HepG2 (cell line): ENCODE data around the gene P4HB. TPM values are rescaled to one million over a fixed set of nuclear protein-coding genes. Genes with fewer than 3 reads are reported as not detected.

Experiments
- ELF4 ChIP-seq: sonication (generic); formaldehyde crosslinking; IDR thresholded peaks from 2 replicates; pipeline ENCODE4 v1.5.0; 2020; ENCODE audit warnings: missing genetic modification reagents, mild to moderate bottlenecking, moderate library complexity, borderline replicate concordance
- FLYWCH1 ChIP-seq: sonication (generic); formaldehyde crosslinking; IDR thresholded peaks from 2 replicates; pipeline ENCODE4 v1.8.1; 2023; ENCODE audit warnings: mild to moderate bottlenecking, missing genetic modification reagents
- HES4 ChIP-seq: sonication (generic); formaldehyde crosslinking; IDR thresholded peaks from 2 replicates; pipeline ENCODE4 v1.9.0; 2021; ENCODE audit warnings: mild to moderate bottlenecking, missing genetic modification reagents, borderline replicate concordance
- HINFP ChIP-seq: sonication (generic); formaldehyde crosslinking; IDR thresholded peaks from 2 replicates; pipeline ENCODE4 v1.4.0; 2020; ENCODE audit warnings: low read depth, mild to moderate bottlenecking, missing genetic modification reagents
- HNRNPLL ChIP-seq: fragments of 200-400 bp; formaldehyde crosslinking; IDR thresholded peaks from 2 replicates; pipeline ENCODE4 v1.6.1; 2017; ENCODE audit warnings: mild to moderate bottlenecking, low read depth, low read length; ENCODE audit not compliant: poor library complexity, severe bottlenecking
- KAT7 ChIP-seq: IDR thresholded peaks from 2 replicates; pipeline ENCODE4 v1.6.1; 2018; ENCODE audit warnings: borderline replicate concordance, missing compliant biosample characterization
- KDM2A ChIP-seq: sonication (generic); formaldehyde crosslinking; IDR thresholded peaks from 2 replicates; pipeline ENCODE4 v1.4.0; 2020; ENCODE audit warnings: low read depth, missing genetic modification reagents, borderline replicate concordance
- MEIS1 ChIP-seq: sonication (generic); formaldehyde crosslinking; IDR thresholded peaks from 2 replicates; pipeline ENCODE4 v1.9.0; 2021; ENCODE audit warnings: mild to moderate bottlenecking, missing genetic modification reagents, moderate library complexity, borderline replicate concordance
- MEIS2 ChIP-seq: sonication (generic); formaldehyde crosslinking; IDR thresholded peaks from 2 replicates; pipeline ENCODE4 v1.9.0; 2021; ENCODE audit warnings: mild to moderate bottlenecking, missing genetic modification reagents
- MXD1 ChIP-seq: sonication (generic); formaldehyde crosslinking; IDR thresholded peaks from 2 replicates; pipeline ENCODE4 v1.4.0; 2020; ENCODE audit warnings: mild to moderate bottlenecking, missing genetic modification reagents
- PAWR ChIP-seq: sonication (generic); formaldehyde crosslinking; IDR thresholded peaks from 2 replicates; pipeline ENCODE4 v1.4.0; 2020; ENCODE audit warnings: missing genetic modification reagents, mild to moderate bottlenecking, borderline replicate concordance
- POLR2A ChIP-seq, 2 experiments: IDR thresholded peaks; 2 replicates each; pipeline ENCODE4 v1.6.1; 2011; ENCODE audit warnings: low read depth in 2 of 2, low read length in 2 of 2, mild to moderate bottlenecking in 1 of 2, moderate library complexity in 1 of 2; ENCODE audit not compliant: insufficient read depth in 1 of 2
- SOX5 ChIP-seq: IDR thresholded peaks from 2 replicates; pipeline ENCODE4 v1.6.1; 2016; ENCODE audit warnings: borderline replicate concordance
- ZBTB44 ChIP-seq: sonication (generic); formaldehyde crosslinking; IDR thresholded peaks from 2 replicates; pipeline ENCODE4 v1.4.0; 2020; ENCODE audit warnings: missing genetic modification reagents
- ZHX1 ChIP-seq: sonication (generic); formaldehyde crosslinking; IDR thresholded peaks from 2 replicates; pipeline ENCODE4 v1.8.1; 2022; ENCODE audit warnings: low read depth, mild to moderate bottlenecking, missing genetic modification reagents
- ZNF296 ChIP-seq: sonication (generic); formaldehyde crosslinking; conservative IDR thresholded peaks from 2 replicates; pipeline ENCODE4 v1.5.0; 2020; ENCODE audit warnings: mild to moderate bottlenecking, missing genetic modification reagents
- ZNF335 ChIP-seq: sonication (generic); formaldehyde crosslinking; IDR thresholded peaks from 2 replicates; pipeline ENCODE4 v1.4.0; 2020; ENCODE audit warnings: missing genetic modification reagents
- ZNF556 ChIP-seq: sonication (generic); formaldehyde crosslinking; IDR thresholded peaks from 2 replicates; pipeline ENCODE4 v1.4.0; 2020; ENCODE audit warnings: mild to moderate bottlenecking, missing genetic modification reagents, borderline replicate concordance
- ZNF660 ChIP-seq: sonication (generic); formaldehyde crosslinking; IDR thresholded peaks from 2 replicates; pipeline ENCODE4 v1.5.1; 2020; ENCODE audit warnings: mild to moderate bottlenecking, low read depth, missing genetic modification reagents, borderline replicate concordance
- ZNF7 ChIP-seq: IDR thresholded peaks from 2 replicates; pipeline ENCODE4 v1.6.1; 2016; ENCODE audit warnings: missing biosample characterization, missing genetic modification reagents
- ZNF709 ChIP-seq: sonication (generic); formaldehyde crosslinking; IDR thresholded peaks from 2 replicates; pipeline ENCODE4 v1.5.0; 2020; ENCODE audit warnings: mild to moderate bottlenecking, missing genetic modification reagents
- ZNF749 ChIP-seq: sonication (generic); formaldehyde crosslinking; IDR thresholded peaks from 2 replicates; pipeline ENCODE4 v1.8.0; 2022; ENCODE audit warnings: mild to moderate bottlenecking, missing genetic modification reagents, moderate library complexity, borderline replicate concordance
- ZNF775 ChIP-seq: sonication (generic); formaldehyde crosslinking; IDR thresholded peaks from 2 replicates; pipeline ENCODE4 v1.4.0; 2020; ENCODE audit warnings: missing genetic modification reagents, mild to moderate bottlenecking, moderate library complexity, borderline replicate concordance
- polyA plus RNA-seq, 8 experiments: library from polyadenylated mRNA; depleted of rRNA in 3 of 8; stranded (reverse) in 7 of 8; unstranded in 1 of 8; fragments of >200 nt; fragmentation: Illumina TruSeq in 4 of 8; extraction: Trizol in 4 of 8; gene quantifications; 2 replicates each; pipeline versions ENCODE4 v1.2.1 to v1.2.3, GENCODE V29; 2011 to 2016; ENCODE audit warnings: low read depth in 4 of 8, missing spikeins in 1 of 8, mixed read lengths in 1 of 8; ENCODE audit not compliant: insufficient read depth in 1 of 8
- total RNA-seq, 5 experiments: library from RNA; depleted of rRNA; stranded (reverse); fragments of >200 nt; fragmentation: Illumina TruSeq; extraction: Trizol; gene quantifications; 2 replicates each; pipeline ENCODE4 v1.2.3, GENCODE V29; 2016; ENCODE audit warnings: low read depth in 1 of 5

P4HB gene
- total and polyA plus RNA-seq, 2 of the 13 experiments (the other 11 are each of a cell fraction or from before 2014, with no cell fraction given) = 185 to 782 TPM

- no peak for TF ChIP-seq SOX5 (CRISPR knock-in tag)
- TF ChIP-seq FLYWCH1 (CRISPR knock-in tag) = 0 out of 2 replicates have a peak, but pooled peaks have one; percentile 39
- TF ChIP-seq KDM2A (CRISPR knock-in tag) = peak; percentile 41; the same call in 1 of the 2 replicates
- peak; percentile 14; the same call in 1 of the 2 replicates for TF ChIP-seq HINFP (CRISPR knock-in tag)
- no peak for TF ChIP-seq ZNF660 (CRISPR knock-in tag)
- peak in 1 of 2 experiments; percentile 71; a peak in 2 of 4 replicates for TF ChIP-seq POLR2A (IDR thresholded peaks at IDR 0.05; ENCODE audit: insufficient read depth in 1 of 2, low read depth in 2 of 2, low read length in 2 of 2)
- 0 out of 2 replicates have a peak, but pooled peaks have one; percentile 11 for TF ChIP-seq ZBTB44 (CRISPR knock-in tag)
- TF ChIP-seq ZHX1 (CRISPR knock-in tag) = no peak
- TF ChIP-seq MEIS1 (CRISPR knock-in tag) = no peak; the same call in 1 of the 2 replicates
- TF ChIP-seq ZNF7 (CRISPR knock-in tag) = no peak
- peak; percentile 20; the same call in 1 of the 2 replicates for TF ChIP-seq MEIS2 (CRISPR knock-in tag)
- no peak for TF ChIP-seq ZNF296 (CRISPR knock-in tag)
- TF ChIP-seq MXD1 (CRISPR knock-in tag) = peak; percentile 29; the same call in 1 of the 2 replicates
- TF ChIP-seq KAT7 (CRISPR knock-in tag) = no peak
- TF ChIP-seq ZNF749 (CRISPR knock-in tag) = peak; percentile 87
- peak; percentile 62 for TF ChIP-seq HNRNPLL
- peak; percentile 1; the same call in 1 of the 2 replicates for TF ChIP-seq ZNF709 (CRISPR knock-in tag)
- TF ChIP-seq HES4 (CRISPR knock-in tag) = no peak
- TF ChIP-seq ZNF775 = no peak
- no peak; the same call in 1 of the 2 replicates for TF ChIP-seq PAWR (CRISPR knock-in tag)
- TF ChIP-seq ZNF556 (CRISPR knock-in tag) = 0 out of 2 replicates have a peak, but pooled peaks have one; percentile 19
- no peak for TF ChIP-seq ELF4
- TF ChIP-seq ZNF335 = no peak; the same call in 1 of the 2 replicates
Measured at GRCh38 chr17:81867991-81868673, 7.8 kb upstream of the P4HB start (continued).
